Measurements from ENCODE around the gene NDST3. TPM values are rescaled to one million over a fixed set of nuclear protein-coding genes. Genes with fewer than 3 reads are reported as not detected.

Gene NDST3
- not detected for total RNA-seq

GRCh38 chr4:118034053-118034785 lies at the start of gene NDST3:
TSS of gene NDST3 (plus strand) at chr4:118034486. CDS start at chr4:118053911, 19,425 bp downstream.
- peak; percentile 78 for ATAC-seq

- ATAC-seq: no peak
Observed at GRCh38 chr4:117986321-117986720, 48.0 kb upstream of the NDST3 start.

DNA sequence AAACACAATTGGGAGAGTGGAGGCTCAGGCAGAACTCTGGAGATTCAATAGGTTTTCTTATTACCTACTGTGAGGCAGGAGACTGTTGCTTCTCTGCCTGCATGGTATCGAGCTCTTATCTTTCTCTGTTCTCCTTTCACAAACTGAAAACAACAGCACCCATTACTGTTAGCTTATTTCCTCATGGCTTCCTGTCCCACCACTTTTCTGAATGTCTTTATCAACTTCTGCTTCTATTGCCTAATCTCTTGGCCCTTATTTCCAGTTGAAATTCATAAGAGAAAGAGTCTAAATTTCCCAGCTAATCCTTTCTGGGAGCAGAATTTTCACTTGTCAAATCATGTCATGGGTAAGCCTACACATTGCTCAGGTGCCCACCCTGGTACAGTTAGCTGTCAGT lies 46.8 kb upstream of the NDST3 start:
- ATAC-seq: no peak

DNA sequence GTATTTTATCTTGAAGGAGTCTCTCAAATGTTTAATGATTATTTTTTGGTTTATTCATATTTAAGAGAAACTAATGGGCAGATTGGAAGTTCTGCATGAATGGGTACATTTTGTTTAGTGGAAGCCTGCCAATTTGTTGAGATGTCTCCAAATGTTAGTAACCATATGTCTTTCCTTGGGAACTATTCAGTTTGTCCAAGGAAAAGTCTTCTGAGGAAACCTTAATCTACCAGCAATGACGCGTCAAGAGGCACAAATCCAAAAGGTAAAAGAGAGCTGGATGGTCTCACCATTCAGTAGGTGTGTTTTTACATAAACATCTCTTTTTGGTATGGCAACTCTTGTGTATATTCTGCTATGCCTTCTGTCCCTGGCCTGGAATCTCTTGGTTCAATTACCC lies 37.4 kb upstream of the NDST3 start:
- no peak for ATAC-seq

DNA sequence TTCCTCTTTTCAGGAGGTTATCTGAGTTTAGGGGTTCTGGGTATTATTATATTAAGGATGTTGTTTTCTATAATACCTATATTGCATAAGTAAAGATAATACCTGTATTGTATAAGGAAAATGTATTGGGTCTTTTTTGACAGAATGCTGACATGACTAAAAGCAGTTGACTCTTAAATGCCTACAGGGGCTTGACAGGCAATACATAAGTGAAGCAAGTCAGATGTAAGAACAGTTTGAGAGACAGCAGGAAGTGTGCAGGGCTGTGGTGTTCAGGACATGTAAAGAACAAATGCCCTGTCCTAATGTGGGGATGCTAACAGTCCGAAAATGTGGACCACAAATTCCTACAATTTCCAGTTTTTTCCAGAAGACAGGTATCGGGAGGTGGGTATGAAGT lies 30.2 kb upstream of the NDST3 start:
- ATAC-seq: no peak

DNA sequence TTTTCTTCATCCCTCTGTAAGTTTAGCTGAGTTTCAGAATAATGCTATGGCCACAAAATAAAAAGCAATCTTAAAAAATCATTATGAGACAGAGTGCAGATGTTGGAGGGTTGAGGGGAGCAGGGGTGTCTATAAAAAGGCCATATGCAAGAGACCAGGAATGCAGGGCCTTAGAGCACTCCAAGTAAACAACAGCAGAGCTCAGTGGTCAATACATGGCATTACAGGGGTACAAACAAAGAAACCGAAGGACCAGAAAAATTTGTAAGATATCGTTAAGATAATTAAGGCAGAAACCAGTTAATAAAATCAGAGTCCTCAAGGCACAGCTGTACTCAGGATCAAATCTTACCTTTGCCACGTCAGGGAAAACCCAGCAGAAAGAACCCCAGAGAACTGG lies 28.4 kb upstream of the NDST3 start:
- ATAC-seq: no peak

DNA sequence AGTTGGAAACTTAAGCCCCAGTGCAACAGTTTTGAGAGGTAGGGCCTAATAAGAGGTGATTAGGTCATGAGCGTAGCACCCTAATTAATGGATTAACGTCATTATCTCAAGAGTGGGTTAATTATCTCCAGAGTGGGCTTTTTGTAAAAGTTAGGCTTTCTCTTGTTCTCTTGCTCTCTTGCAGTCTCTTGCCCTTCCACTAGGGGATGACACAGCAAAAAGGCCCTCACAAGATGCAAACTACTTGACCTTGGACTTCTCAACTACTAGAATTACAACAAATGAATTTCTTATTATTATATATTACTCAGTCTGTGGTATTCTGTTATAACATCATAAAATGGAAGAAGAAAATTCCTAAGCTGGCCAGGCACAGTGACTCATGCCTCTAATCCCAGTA lies 22.1 kb upstream of the NDST3 start:
- ATAC-seq: no peak

DNA sequence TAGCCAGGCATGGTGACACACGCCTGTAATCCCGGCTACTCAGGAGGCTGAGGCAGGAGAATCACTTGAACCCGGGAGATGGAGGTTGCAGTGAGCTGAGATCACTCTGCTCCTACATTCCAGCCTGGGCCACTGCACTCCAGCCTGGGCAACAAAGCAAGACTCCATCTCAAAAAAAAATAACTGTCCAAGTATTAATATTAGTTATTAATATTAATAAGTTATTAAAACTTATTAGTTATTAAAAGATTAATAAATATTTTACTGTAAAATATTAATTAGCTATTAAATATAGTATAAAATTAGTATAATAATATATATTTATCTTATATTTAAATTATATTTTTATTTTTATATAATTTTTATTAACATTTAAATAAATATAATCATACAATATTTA lies 19.5 kb upstream of the NDST3 start:
- no peak for ATAC-seq

- no peak for ATAC-seq
Observed at GRCh38 chr4:118018381-118019145, 15.7 kb upstream of the NDST3 start.

DNA sequence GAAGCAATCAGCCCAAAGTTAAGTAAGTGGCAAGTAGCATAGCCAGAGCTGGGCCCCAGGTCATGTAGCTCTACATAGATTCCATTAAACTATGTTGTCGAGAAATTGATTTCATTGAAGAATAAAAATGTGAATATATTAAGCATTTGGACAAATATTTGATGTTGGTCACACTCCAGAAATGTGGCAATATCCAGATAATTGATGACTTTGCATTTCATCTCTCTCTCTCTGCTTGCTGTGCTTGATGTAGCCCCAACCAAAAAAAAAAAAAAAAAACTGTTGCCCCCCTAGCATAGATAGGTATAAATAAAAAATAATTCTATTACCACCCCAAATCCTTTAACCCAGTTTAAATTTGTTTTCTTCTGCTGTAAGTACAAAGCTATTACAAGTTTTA lies 7.5 kb upstream of the NDST3 start:
- no peak for ATAC-seq

- no peak for ATAC-seq
Observed at GRCh38 chr4:118029224-118029623, 5.1 kb upstream of the NDST3 start.

DNA sequence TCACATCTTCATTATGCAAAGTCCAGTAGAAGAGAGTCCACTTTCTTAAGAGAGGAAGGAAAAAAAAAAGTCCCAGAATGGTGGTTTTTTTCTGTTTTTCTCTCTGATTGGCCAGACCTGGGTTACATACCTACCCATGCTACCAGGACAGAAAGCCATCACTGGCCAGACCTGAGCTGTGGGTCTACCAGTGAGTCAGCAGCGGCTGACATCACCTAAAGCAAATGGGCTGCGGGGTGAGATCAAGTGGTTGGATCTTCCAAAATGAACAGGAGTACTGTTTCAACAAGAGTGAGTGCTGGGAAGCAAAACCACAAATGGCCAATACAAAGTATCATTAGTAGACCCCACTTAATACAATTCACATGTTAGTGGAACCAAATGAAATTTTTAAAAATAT lies 1.6 kb upstream of the NDST3 start:
- ATAC-seq: no peak

- peak; percentile 75 for ATAC-seq
Observed at GRCh38 chr4:118033148-118034052, 886 bp upstream of the NDST3 start.

DNA sequence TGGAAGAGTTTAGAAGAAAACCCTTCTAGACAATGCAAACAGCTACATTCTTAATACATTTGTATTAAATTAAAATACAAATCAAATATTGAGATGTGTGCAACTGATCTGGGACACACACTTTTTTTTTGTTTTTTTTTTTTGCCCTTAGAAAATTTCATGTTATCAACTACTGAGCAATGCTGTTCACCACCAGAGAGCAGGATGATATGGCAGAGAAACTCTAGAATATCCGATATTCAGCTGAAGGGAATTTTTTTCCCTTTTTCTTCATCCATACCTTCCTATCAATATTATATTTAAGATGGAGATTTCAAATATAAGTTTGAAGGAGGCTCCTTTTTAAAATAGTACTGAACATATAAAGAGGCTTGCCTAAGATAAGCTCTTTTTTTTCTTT lies 1.0 kb downstream of the NDST3 start:
- ATAC-seq: no peak

DNA sequence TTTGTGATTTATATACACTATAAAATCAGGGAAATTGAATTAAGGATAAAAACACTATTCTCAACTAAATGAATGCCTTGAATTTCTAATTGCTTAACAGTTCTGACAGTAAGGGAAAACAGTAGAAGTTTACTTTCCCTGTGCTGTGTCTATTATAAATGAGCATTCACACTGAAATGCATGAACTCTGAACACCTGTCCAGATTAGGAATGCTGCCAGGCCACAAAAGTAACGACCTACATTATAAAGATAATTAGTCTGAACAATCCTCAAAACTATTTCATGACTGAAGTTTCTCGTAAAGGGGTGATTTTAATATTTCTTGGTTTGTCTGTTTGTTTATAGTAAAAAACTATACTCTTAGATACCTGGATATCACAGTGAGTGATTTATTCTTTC lies 2.0 kb downstream of the NDST3 start:
- no peak for ATAC-seq

- ATAC-seq: no peak
Observed at GRCh38 chr4:118037955-118038354, 3.7 kb downstream of the NDST3 start.

DNA sequence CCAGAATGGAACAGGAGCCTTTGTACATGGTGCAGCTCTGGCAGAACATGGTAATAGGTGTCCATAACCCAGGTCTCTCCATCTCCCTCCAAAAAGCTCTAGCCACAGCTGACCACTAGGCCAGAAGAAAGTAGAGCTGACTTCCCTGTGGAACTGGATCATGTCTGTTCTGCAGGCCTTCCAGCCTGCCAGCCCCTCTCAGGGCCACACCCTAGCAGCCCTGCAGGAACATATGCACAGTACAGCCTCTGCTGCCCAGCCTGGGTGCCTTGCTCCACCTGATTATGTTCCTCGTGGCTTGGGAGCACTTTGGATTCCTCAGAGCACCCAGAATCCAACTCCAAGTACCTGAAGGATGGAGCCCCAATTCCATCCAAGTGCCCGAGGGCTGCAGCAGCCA lies 12.0 kb downstream of the NDST3 start:
- no peak for ATAC-seq

- no peak for ATAC-seq
Observed at GRCh38 chr4:118047043-118047442, 12.8 kb downstream of the NDST3 start.

- ATAC-seq: no peak
Observed at GRCh38 chr4:118058955-118059354, 24.7 kb downstream of the NDST3 start.

DNA sequence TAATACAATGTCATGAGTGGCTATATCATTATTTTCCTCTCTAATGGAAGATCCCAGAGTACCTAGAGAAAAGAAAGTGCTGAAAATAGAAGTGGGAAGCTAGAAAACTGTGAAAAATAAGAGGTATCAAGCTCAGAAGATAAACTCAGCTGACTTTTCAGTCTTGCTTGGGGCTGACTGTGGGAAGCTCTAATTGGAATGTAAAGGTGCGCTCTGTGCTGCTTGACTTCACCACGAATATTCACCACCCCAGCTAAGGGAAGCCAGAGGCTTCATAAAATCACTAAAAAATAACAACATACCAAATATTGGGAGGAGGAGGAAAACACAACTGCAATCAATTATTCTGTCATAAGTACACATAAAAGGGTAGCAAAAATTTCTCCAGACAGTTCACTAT lies 25.1 kb downstream of the NDST3 start:
- no peak for ATAC-seq

DNA sequence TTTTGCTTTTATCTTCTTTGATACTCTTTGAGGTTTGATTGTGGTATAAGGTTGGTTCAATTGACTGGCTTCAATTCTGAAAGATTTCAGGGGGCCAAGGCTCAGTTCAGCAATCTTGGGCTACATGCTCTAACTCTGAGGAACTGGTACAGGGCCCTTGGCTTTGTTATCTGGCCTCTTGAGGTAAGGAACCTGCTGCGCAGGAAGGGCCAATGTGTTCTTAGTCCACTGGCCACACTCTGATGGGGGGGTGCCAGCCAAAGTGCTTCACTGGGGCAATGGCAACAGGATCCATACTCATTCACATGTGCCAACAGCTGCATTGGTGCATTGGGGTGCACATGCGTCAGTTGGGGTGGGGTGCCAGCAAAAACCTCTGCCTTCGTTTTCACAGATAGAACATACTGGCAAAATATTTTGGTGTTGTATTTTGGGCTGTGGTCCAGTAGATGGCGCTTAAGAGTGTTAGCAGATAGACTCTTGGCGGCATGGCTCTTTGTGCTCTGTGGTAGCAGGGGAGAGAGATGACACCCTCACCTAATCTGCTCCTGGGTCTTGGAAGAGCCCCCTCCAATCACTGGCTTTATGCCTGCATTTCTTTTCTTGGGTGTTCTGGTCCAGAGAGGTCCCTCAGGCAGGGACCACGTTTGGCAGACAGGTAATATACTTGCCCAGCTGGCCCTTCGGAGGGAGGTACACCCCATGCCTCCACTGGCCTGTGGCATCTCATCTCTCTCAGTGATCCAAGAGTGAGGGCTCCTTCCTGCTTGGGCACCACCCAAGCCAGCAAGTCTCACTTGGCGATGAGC lies 42.9 kb downstream of the NDST3 start:
- ATAC-seq: no peak

DNA sequence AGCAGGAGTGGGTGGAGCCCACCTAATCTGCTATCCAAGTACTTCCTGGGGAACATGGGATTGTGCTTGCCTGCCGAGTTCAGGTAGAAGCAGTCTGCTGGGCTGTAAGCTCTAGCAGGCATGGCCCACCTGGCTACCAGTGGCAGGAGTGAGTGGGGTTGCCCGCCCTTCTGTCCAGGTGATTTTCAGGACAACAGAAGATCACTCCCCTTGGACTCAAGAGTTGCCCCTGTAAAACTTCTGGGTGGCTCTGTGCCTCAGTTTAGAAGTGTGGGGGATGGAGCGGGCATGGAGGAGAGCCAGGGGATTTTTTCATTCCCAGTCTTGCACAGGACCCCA lies 43.5 kb downstream of the NDST3 start:
- no peak for ATAC-seq

DNA sequence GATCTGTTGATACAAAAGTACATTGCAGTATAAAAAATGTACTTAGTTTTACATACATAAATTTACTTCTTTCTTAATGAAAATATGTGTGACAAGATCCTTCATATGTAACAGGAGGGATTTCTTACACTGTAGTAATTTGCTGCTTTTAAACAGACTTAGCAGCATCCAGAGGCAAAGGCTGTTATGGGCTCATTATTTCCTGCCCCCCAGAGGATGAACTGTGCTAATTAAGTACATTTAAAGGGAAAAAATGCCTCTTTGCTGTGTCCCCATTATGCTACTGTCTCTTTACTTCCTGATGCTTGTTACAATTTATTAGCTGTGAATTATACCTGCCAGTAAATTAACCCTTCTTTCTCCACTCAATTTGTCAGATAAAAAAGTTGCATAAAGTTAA lies 47.1 kb downstream of the NDST3 start:
- no peak for ATAC-seq

Data from esophagus mucosa (tissue), 1 donor.